ENCODE data around the gene CABCOCO1. TPM values are rescaled to one million over a fixed set of nuclear protein-coding genes. Genes with fewer than 3 reads are reported as not detected.
A peak's percentile ranks its signal among the peaks of the same experiment; 100 is the strongest.

CABCOCO1 gene
- polyA plus RNA-seq, 1 experiment: 1.1 TPM

- DNase-seq (ENCODE audit: low read depth, low spot score): no peak
- ChIA-PET POLR2A (no interaction called here), CTCF (no interaction called here)
- no peak overlapping the region for H3K27ac ChIP-seq (ENCODE audit: low read depth, low read length)
- H3K27me3 ChIP-seq (ENCODE audit: control insufficient read depth, insufficient read depth, low read length): no peaks in the 10 kb centered on the region
- TF ChIP-seq, protein P1, sequence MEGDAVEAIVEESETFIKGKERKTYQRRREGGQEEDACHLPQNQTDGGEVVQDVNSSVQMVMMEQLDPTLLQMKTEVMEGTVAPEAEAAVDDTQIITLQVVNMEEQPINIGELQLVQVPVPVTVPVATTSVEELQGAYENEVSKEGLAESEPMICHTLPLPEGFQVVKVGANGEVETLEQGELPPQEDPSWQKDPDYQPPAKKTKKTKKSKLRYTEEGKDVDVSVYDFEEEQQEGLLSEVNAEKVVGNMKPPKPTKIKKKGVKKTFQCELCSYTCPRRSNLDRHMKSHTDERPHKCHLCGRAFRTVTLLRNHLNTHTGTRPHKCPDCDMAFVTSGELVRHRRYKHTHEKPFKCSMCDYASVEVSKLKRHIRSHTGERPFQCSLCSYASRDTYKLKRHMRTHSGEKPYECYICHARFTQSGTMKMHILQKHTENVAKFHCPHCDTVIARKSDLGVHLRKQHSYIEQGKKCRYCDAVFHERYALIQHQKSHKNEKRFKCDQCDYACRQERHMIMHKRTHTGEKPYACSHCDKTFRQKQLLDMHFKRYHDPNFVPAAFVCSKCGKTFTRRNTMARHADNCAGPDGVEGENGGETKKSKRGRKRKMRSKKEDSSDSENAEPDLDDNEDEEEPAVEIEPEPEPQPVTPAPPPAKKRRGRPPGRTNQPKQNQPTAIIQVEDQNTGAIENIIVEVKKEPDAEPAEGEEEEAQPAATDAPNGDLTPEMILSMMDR (IDR thresholded peaks at IDR 0.05; ENCODE audit: low read depth, low read length): no peak
- H3K4me3 ChIP-seq (ENCODE audit: low read depth, low read length): no peak overlapping the region
- no peaks in the 10 kb centered on the region for H3K9me3 ChIP-seq (ENCODE audit: control insufficient read depth, insufficient read depth, low read length)
Observed at GRCh38 chr10:61792097-61792716, 129.5 kb downstream of the CABCOCO1 start.

DNA sequence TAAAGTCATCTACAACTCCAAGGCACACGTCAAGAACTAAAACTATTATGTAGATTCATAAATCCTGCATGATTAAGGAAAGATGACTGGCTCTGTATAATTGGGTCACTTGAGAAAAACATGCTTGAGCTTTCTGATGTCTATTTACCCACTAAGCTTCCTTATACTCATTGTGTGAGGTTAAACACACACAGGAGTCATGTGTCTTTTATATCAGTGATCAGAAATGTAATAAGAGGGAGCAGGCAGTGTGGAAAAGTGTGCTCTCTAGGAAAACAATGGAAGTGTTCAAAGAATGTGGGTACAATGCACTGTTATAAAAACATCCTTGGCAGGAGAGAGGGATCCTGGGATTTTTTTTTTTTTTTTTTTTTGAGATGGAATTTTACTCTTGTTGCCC lies 130.2 kb downstream of the CABCOCO1 start:
- CTCF ChIA-PET: no interaction called here
- DNase-seq (ENCODE audit: low read depth, low spot score): no peak
- H3K27ac ChIP-seq (ENCODE audit: low read depth, low read length): no peak overlapping the region
- no peaks in the 10 kb centered on the region for H3K27me3 ChIP-seq (ENCODE audit: control insufficient read depth, insufficient read depth, low read length)
- POLR2A ChIA-PET: no interaction called here
- H3K9me3 ChIP-seq (ENCODE audit: control insufficient read depth, insufficient read depth, low read length): no peaks in the 10 kb centered on the region
- TF ChIP-seq, protein P1 (IDR thresholded peaks at IDR 0.05; ENCODE audit: low read depth, low read length): no peak
- H3K4me3 ChIP-seq (ENCODE audit: low read depth, low read length): no peak overlapping the region

GRCh38 chr10:61793760-61794703 lies 131.3 kb downstream of the CABCOCO1 start:
- Histone ChIP-seq H3K27ac (ENCODE audit: low read depth, low read length) (peak overlapping the region; percentile 68), H3K4me3 (ENCODE audit: low read depth, low read length) (no peak overlapping the region), H3K9me3 (ENCODE audit: control insufficient read depth, insufficient read depth, low read length) (no peaks in the 10 kb centered on the region), H3K27me3 (ENCODE audit: control insufficient read depth, insufficient read depth, low read length) (no peaks in the 10 kb centered on the region)
- POLR2A ChIA-PET: no interaction called here
- TF ChIP-seq, protein P1 (IDR thresholded peaks at IDR 0.05; ENCODE audit: low read depth, low read length): no peak
- DNase-seq (ENCODE audit: low read depth, low spot score): no peak
- CTCF ChIA-PET: interaction anchor here (0.5 to 1.3 kb wide), 2 partner anchors 44 to 103 kb away, joined by 3 to 5 read pairs; no protein-coding TSS in a partner anchor

DNA sequence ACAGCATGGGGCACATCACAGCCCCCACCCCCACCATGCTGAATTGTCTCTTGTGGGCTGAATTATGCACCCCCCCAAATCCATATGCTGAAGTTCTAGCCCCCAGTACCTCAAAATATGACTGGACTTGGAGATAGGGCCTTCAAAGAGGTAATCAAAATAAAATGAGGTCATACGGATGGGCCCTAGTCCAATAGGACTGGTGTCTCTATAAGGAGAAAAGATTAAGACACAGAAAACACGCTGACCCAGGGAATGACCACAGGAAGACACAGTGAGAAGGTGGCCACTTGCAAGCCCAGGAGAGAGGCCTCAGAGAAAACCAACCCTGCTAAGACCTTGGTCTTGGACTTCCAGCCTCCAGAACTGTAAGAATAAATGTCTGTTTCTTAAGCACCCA lies 132.4 kb downstream of the CABCOCO1 start:
- no peaks in the 10 kb centered on the region for H3K27me3 ChIP-seq (ENCODE audit: control insufficient read depth, insufficient read depth, low read length)
- H3K4me3 ChIP-seq (ENCODE audit: low read depth, low read length): no peak overlapping the region
- ChIA-PET CTCF (interaction anchor here (1.3 kb wide), 1 partner anchor 102 kb away, joined by 5 read pairs; no protein-coding TSS in a partner anchor), POLR2A (no interaction called here)
- no peak overlapping the region for H3K27ac ChIP-seq (ENCODE audit: low read depth, low read length)
- DNase-seq (ENCODE audit: low read depth, low spot score): no peak
- TF ChIP-seq, protein P1 (IDR thresholded peaks at IDR 0.05; ENCODE audit: low read depth, low read length): no peak
- no peaks in the 10 kb centered on the region for H3K9me3 ChIP-seq (ENCODE audit: control insufficient read depth, insufficient read depth, low read length)

- Histone ChIP-seq H3K9me3 (ENCODE audit: control insufficient read depth, insufficient read depth, low read length) (no peaks in the 10 kb centered on the region), H3K27me3 (ENCODE audit: control insufficient read depth, insufficient read depth, low read length) (no peaks in the 10 kb centered on the region), H3K4me3 (ENCODE audit: low read depth, low read length) (no peak overlapping the region), H3K27ac (ENCODE audit: low read depth, low read length) (no peak overlapping the region)
- DNase-seq (ENCODE audit: low read depth, low spot score): no peak
- TF ChIP-seq, protein P1 (IDR thresholded peaks at IDR 0.05; ENCODE audit: low read depth, low read length): no peak
- ChIA-PET POLR2A (no interaction called here), CTCF (interaction anchor here (1.0 kb wide), 1 partner anchor 14 kb away, joined by 3 read pairs; no protein-coding TSS in a partner anchor)
Observed at GRCh38 chr10:61795551-61795950, 132.8 kb downstream of the CABCOCO1 start.

Data from AG04450 (cell line).